Stimulated activated CD4-positive, alpha-beta T cell treated with anti-CD3 and anti-CD28 coated beads, Interleukin-12 subunit alpha, Interleukin-12 subunit beta, amount 100 ng/mL, for 48 hours (primary cell): ENCODE data around the gene IRAK3.
"Not testable (repeated sequence)": the region's sequence is repeated elsewhere in the genome, so short reads cannot be mapped to it uniquely, and the experiment has no call there.

Source experiments
- DNase-seq, 3 donors: peaks; one replicate each; pipeline ENCODE4 v3.0.0-alpha.2; 2020; ENCODE audit warnings: low read depth in 2 of 3, low spot score in 1 of 3

IRAK3 gene

GRCh38 chr12:66206141-66206540, 17.1 kb downstream of the IRAK3 start:
- no peak for DNase-seq

GRCh38 chr12:66210840-66211239, 21.8 kb downstream of the IRAK3 start:
- no peak for DNase-seq

GRCh38 chr12:66211573-66211972, 22.6 kb downstream of the IRAK3 start:
- DNase-seq: not testable (repeated sequence)

DNA sequence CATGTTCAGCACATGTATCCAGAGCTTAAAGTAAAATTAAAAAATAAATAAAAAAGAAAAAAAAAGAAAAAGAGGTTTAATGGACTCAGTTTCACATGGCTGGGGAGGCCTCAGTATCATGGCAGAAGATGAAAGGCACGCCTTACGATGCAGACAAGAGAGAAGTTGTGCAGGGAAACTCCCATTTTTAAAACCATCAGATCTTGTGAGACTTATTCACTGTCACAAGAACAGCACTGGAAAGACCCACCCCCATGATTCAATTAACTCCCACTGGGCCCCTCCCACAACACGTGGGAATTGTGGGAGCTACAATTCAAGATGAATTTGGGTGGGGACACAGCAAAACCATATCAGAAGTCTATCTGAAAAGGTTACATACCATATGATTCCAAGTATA, 24.0 kb downstream of the IRAK3 start:
- DNase-seq: not testable (repeated sequence)

- DNase-seq: no peak
Observed at GRCh38 chr12:66217342-66217917, 28.4 kb downstream of the IRAK3 start.

GRCh38 chr12:66228462-66228861, 39.4 kb downstream of the IRAK3 start:
- no peak for DNase-seq

GRCh38 chr12:66232263-66232662, 43.2 kb downstream of the IRAK3 start:
- no peak for DNase-seq

- peak in 1 of 3 donors; percentile 5 for DNase-seq
Observed at GRCh38 chr12:66234037-66234693, 45.2 kb downstream of the IRAK3 start.

GRCh38 chr12:66234773-66235625, 46.0 kb downstream of the IRAK3 start:
- peak in 1 of 3 donors; percentile 21 for DNase-seq

DNA sequence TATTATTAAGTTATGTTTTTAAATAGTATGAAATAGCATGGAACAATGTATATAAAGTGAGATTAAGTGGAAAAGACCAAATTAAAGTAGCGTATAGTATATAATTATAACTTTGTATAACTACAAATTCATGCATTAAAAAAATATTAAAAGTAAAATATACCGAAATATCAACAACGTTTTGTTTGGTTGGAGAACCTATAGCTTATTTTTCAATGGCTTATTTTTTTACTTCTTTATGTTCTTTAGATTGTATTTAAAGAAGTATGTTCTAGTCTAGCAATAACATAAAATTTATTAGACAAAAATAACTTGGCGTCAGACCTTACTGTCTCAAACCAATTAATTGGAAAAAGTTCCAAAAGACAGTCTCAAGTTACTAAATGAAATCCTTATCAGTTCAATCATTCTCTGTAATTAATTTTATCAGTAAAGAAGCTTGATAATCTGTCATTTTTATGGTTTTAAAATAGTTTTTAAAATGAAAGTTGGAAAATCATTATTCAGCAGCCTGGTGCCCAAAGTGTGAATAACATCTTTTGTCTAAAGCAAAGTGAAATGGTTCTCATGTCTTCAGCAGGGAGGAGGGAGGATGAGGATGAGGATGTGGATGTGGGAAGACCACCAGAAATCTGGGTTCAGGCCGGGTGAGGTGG, 46.7 kb downstream of the IRAK3 start:
- DNase-seq: no peak

- not testable (repeated sequence) for DNase-seq
Observed at GRCh38 chr12:66236282-66236675, 47.3 kb downstream of the IRAK3 start.

GRCh38 chr12:66236969-66237368, 48.0 kb downstream of the IRAK3 start:
- no peak for DNase-seq

GRCh38 chr12:66237505-66238175, 48.6 kb downstream of the IRAK3 start:
- DNase-seq: no peak

DNA sequence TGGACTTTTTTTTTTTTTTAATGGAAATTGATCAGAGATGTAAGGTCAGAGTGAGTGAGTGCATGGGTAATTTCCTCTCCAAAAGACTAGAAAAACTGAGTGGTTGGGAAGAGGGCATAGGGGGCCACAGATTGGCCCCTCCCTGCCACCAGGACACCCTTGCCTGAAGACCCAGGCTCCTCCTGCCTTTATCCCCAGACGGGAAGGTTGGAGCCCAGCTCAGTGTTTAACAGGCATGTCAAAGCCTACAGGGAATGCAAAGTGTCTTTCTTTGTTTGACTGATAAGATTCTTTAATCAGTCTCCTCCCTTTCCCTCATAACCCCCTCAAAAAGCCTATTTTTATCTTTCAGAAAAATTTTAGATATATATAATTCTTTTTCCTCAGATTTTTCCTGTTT, 50.3 kb downstream of the IRAK3 start:
- DNase-seq: no peak

GRCh38 chr12:66240096-66240820, 51.2 kb downstream of the IRAK3 start:
- no peak for DNase-seq

- DNase-seq: no peak
Observed at GRCh38 chr12:66241061-66242043, 52.3 kb downstream of the IRAK3 start.

DNA sequence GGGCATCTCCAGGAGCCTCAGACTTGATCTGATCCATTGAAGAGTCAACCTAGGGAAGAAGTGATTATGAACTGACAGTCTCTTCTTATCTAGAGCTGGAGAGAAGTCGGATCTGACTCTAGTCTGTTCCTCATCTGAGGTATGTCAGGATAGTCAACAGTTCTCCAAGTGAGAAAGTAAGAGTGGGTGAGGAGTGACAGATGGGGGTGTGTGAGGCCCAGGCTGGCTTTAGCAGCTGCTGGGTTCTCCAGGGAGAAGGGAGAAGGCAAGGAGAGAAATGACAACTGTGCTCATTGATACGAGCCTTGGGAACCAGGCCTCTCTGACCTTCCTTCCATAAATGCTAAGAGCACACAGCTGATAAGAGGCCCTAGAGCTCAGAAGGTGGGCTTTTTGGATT, 53.3 kb downstream of the IRAK3 start:
- no peak for DNase-seq

GRCh38 chr12:66243911-66244310, 54.9 kb downstream of the IRAK3 start:
- DNase-seq: no peak

GRCh38 chr12:66244446-66244845, 55.4 kb downstream of the IRAK3 start:
- DNase-seq: no peak
